Activated CD4-positive, alpha-beta T cell treated with anti-CD3 and anti-CD28 coated beads for 36 hours (primary cell): Measurements from ENCODE around the gene UMAD1. TPM values are rescaled to one million over a fixed set of nuclear protein-coding genes. Genes with fewer than 3 reads are reported as not detected.

Experiments used
- ATAC-seq: fragments of 200-7000 bp; cut with Tn5 transposase; one replicate; pipeline ENCODE4 v1.10.0; 2021; ENCODE audit warnings: mild to moderate bottlenecking, moderate library complexity
- CTCF ChIA-PET: fragments of 350-600 bp; sonication (Branson Sonifier 250); formaldehyde crosslinking; loops from one replicate; lab custom pipeline; 2021; ENCODE audit warnings: antibody characterized with exemption; lab: Charles Lee
- POLR2A ChIA-PET: fragments of 350-600 bp; sonication (Branson Sonifier 250); formaldehyde crosslinking; loops from one replicate; lab custom pipeline; 2021; ENCODE audit warnings: antibody characterized with exemption, inconsistent platforms; lab: Charles Lee
- DNase-seq: peaks from one replicate; pipeline ENCODE4 v3.0.0-alpha.2; 2020
- H3K27ac Mint-ChIP-seq: one replicate; pipeline ENCODE4 v1.8.0; 2021; ENCODE audit warnings: mixed read lengths
- H3K27me3 Mint-ChIP-seq: one replicate; pipeline ENCODE4 v1.8.0; 2021; ENCODE audit warnings: mixed read lengths
- H3K36me3 Mint-ChIP-seq: one replicate; pipeline ENCODE4 v1.8.0; 2021; ENCODE audit warnings: low read depth, mixed read lengths
- H3K4me1 Mint-ChIP-seq: one replicate; pipeline ENCODE4 v1.8.0; 2021; ENCODE audit warnings: mixed read lengths
- H3K4me3 Mint-ChIP-seq: one replicate; pipeline ENCODE4 v1.8.0; 2021; ENCODE audit warnings: mild to moderate bottlenecking, moderate library complexity, mixed read lengths
- H3K9me3 Mint-ChIP-seq: one replicate; pipeline ENCODE4 v1.8.0; 2021; ENCODE audit warnings: low read depth, mixed read lengths
- intact Hi-C, 2 experiments: fragments of 100-400 bp; cut with DNase I in 1 of 2; cut with micrococcal nuclease in 1 of 2; formaldehyde crosslinking; loops; one replicate each; pipeline versions ENCODE4 v1.14.2 to v1.15.1; 2022 to 2024; cut with DNase I, micrococcal nuclease
- total RNA-seq, 2 experiments: library from RNA; stranded (reverse); gene quantifications; one replicate each; pipeline ENCODE4 v1.2.3, GENCODE V29; 2021

The UMAD1 gene
- total RNA-seq, 2 experiments from 2014 or later, result 13.1 to 14.5 TPM

GRCh38 chr7:7720750-7721621 lies 80.4 kb downstream of the UMAD1 start:
- ChIA-PET POLR2A (no interaction called here), CTCF (interaction anchor here (1.2 kb wide), 1 partner anchor 13 kb away, joined by 3 read pairs; no protein-coding TSS in a partner anchor)
- no peak overlapping the region for H3K4me3 Mint-ChIP-seq
- DNase-seq (no peak), ATAC-seq (no peak)
- H3K27me3 Mint-ChIP-seq, result no peaks in the 10 kb centered on the region
- H3K4me1 Mint-ChIP-seq, result peaks cover 28% of the 10 kb centered on the region
- H3K36me3 Mint-ChIP-seq, result peaks cover 6% of the 10 kb centered on the region
- H3K9me3 Mint-ChIP-seq, result no peaks in the 10 kb centered on the region
- peak overlapping the region; percentile 65 for H3K27ac Mint-ChIP-seq
- intact Hi-C loops, result no loop called here

GRCh38 chr7:7731732-7732131 lies 91.2 kb downstream of the UMAD1 start:
- Mint-ChIP-seq H3K27ac (no peak overlapping the region), H3K36me3 (peaks cover 7% of the 10 kb centered on the region), H3K27me3 (no peaks in the 10 kb centered on the region), H3K4me1 (no peaks in the 10 kb centered on the region), H3K4me3 (no peak overlapping the region), H3K9me3 (no peaks in the 10 kb centered on the region)
- POLR2A ChIA-PET, result no interaction called here
- no peak for DNase-seq
- CTCF ChIA-PET, result interaction anchor here (0.9 to 1.0 kb wide), 2 partner anchors 18 to 50 kb away, joined by 3 to 4 read pairs; no protein-coding TSS in a partner anchor
- ATAC-seq, result no peak
- intact Hi-C loops, result no loop called here

- CTCF ChIA-PET, result interaction anchor here (1.8 kb wide), 1 partner anchor 52 kb away, joined by 6 read pairs; no protein-coding TSS in a partner anchor
- Mint-ChIP-seq H3K4me1 (no peaks in the 10 kb centered on the region), H3K9me3 (no peaks in the 10 kb centered on the region), H3K36me3 (peaks cover 7% of the 10 kb centered on the region), H3K27ac (no peak overlapping the region), H3K27me3 (no peaks in the 10 kb centered on the region), H3K4me3 (no peak overlapping the region)
- ATAC-seq, result no peak
- DNase-seq, result no peak
- intact Hi-C loops, result no loop called here
- POLR2A ChIA-PET, result no interaction called here
Observed at GRCh38 chr7:7732621-7733281, 92.2 kb downstream of the UMAD1 start.

- Mint-ChIP-seq H3K36me3 (peaks cover 11% of the 10 kb centered on the region), H3K27me3 (no peaks in the 10 kb centered on the region), H3K27ac (no peak overlapping the region), H3K4me3 (no peak overlapping the region), H3K9me3 (no peaks in the 10 kb centered on the region), H3K4me1 (peaks cover 6% of the 10 kb centered on the region)
- CTCF ChIA-PET, result interaction anchor here (0.9 to 1.3 kb wide), 2 partner anchors 8 to 15 kb away, joined by 3 read pairs; no protein-coding TSS in a partner anchor
- ATAC-seq, result no peak
- POLR2A ChIA-PET, result no interaction called here
- no peak for DNase-seq
- intact Hi-C loops, result no loop called here
Observed at GRCh38 chr7:7736671-7737070, 96.1 kb downstream of the UMAD1 start.

GRCh38 chr7:7737674-7738073 lies 97.1 kb downstream of the UMAD1 start:
- DNase-seq (no peak), ATAC-seq (no peak)
- H3K27me3 Mint-ChIP-seq, result no peaks in the 10 kb centered on the region
- no peak overlapping the region for H3K27ac Mint-ChIP-seq
- ChIA-PET POLR2A (no interaction called here), CTCF (interaction anchor here (0.6 to 2.2 kb wide), 2 partner anchors 8 to 56 kb away, joined by 3 to 9 read pairs; no protein-coding TSS in a partner anchor)
- intact Hi-C loops, result no loop called here
- peaks cover 15% of the 10 kb centered on the region for H3K36me3 Mint-ChIP-seq
- H3K4me1 Mint-ChIP-seq, result peaks cover 6% of the 10 kb centered on the region
- no peaks in the 10 kb centered on the region for H3K9me3 Mint-ChIP-seq
- no peak overlapping the region for H3K4me3 Mint-ChIP-seq

- Mint-ChIP-seq H3K27me3 (no peaks in the 10 kb centered on the region), H3K27ac (no peak overlapping the region), H3K9me3 (no peaks in the 10 kb centered on the region), H3K4me3 (no peak overlapping the region), H3K36me3 (peaks cover 15% of the 10 kb centered on the region), H3K4me1 (peaks cover 6% of the 10 kb centered on the region)
- no peak for ATAC-seq
- ChIA-PET CTCF (interaction anchor here (0.6 to 2.2 kb wide), 2 partner anchors 8 to 57 kb away, joined by 3 to 9 read pairs; no protein-coding TSS in a partner anchor), POLR2A (no interaction called here)
- no peak for DNase-seq
- intact Hi-C loops, result no loop called here
Observed at GRCh38 chr7:7738177-7738576, 97.6 kb downstream of the UMAD1 start.

GRCh38 chr7:7738622-7739021 lies 98.1 kb downstream of the UMAD1 start:
- DNase-seq (no peak), ATAC-seq (no peak)
- intact Hi-C loops, result no loop called here
- Mint-ChIP-seq H3K27me3 (no peaks in the 10 kb centered on the region), H3K4me3 (no peak overlapping the region), H3K4me1 (peaks cover 6% of the 10 kb centered on the region), H3K36me3 (peaks cover 15% of the 10 kb centered on the region), H3K27ac (no peak overlapping the region), H3K9me3 (no peaks in the 10 kb centered on the region)
- ChIA-PET CTCF (interaction anchor here (2.2 kb wide), 1 partner anchor 57 kb away, joined by 9 read pairs; no protein-coding TSS in a partner anchor), POLR2A (no interaction called here)

GRCh38 chr7:7739204-7740036 lies 98.9 kb downstream of the UMAD1 start:
- ATAC-seq (no peak), DNase-seq (no peak)
- peaks cover 6% of the 10 kb centered on the region for H3K4me1 Mint-ChIP-seq
- peaks cover 15% of the 10 kb centered on the region for H3K36me3 Mint-ChIP-seq
- no peaks in the 10 kb centered on the region for H3K27me3 Mint-ChIP-seq
- no peak overlapping the region for H3K27ac Mint-ChIP-seq
- H3K4me3 Mint-ChIP-seq, result no peak overlapping the region
- intact Hi-C loops, result no loop called here
- H3K9me3 Mint-ChIP-seq, result no peaks in the 10 kb centered on the region
- CTCF ChIA-PET, result interaction anchor here (0.8 to 2.2 kb wide), 2 partner anchors 58 to 296 kb away, joined by 4 to 9 read pairs; no protein-coding TSS in a partner anchor
- POLR2A ChIA-PET, result no interaction called here

GRCh38 chr7:7740037-7740355 lies 99.4 kb downstream of the UMAD1 start:
- ATAC-seq (no peak), DNase-seq (no peak)
- H3K27me3 Mint-ChIP-seq, result no peaks in the 10 kb centered on the region
- H3K4me3 Mint-ChIP-seq, result no peak overlapping the region
- no peak overlapping the region for H3K27ac Mint-ChIP-seq
- no peaks in the 10 kb centered on the region for H3K9me3 Mint-ChIP-seq
- peaks cover 15% of the 10 kb centered on the region for H3K36me3 Mint-ChIP-seq
- intact Hi-C loops, result no loop called here
- CTCF ChIA-PET, result no interaction called here
- peaks cover 6% of the 10 kb centered on the region for H3K4me1 Mint-ChIP-seq
- POLR2A ChIA-PET, result no interaction called here

- POLR2A ChIA-PET, result no interaction called here
- DNase-seq (no peak), ATAC-seq (no peak)
- Mint-ChIP-seq H3K27me3 (no peaks in the 10 kb centered on the region), H3K9me3 (no peaks in the 10 kb centered on the region), H3K4me3 (no peak overlapping the region), H3K36me3 (peaks cover 9% of the 10 kb centered on the region), H3K4me1 (peaks cover 6% of the 10 kb centered on the region), H3K27ac (no peak overlapping the region)
- CTCF ChIA-PET, result no interaction called here
- intact Hi-C loops, result no loop called here
Observed at GRCh38 chr7:7742223-7742622, 101.7 kb downstream of the UMAD1 start.

GRCh38 chr7:7745258-7745657 lies 104.7 kb downstream of the UMAD1 start:
- ATAC-seq (no peak), DNase-seq (no peak)
- intact Hi-C loops, result no loop called here
- POLR2A ChIA-PET, result no interaction called here
- Mint-ChIP-seq H3K4me1 (no peaks in the 10 kb centered on the region), H3K36me3 (peaks cover 4% of the 10 kb centered on the region), H3K27me3 (no peaks in the 10 kb centered on the region), H3K27ac (no peak overlapping the region), H3K4me3 (no peak overlapping the region), H3K9me3 (no peaks in the 10 kb centered on the region)
- CTCF ChIA-PET, result interaction anchor here (0.6 to 1.2 kb wide), 2 partner anchors 9 to 525 kb away, joined by 3 read pairs; no protein-coding TSS in a partner anchor
